Left lung (tissue), 10 donors: ENCODE measurements around the gene ASTE1. TPM values are rescaled to one million over a fixed set of nuclear protein-coding genes. Genes with fewer than 3 reads are reported as not detected.

ENCODE experiments used
- ATAC-seq: fragments of 200-7000 bp; cut with Tn5 transposase; one replicate; pipeline ENCODE4 v1.9.1; 2020; ENCODE audit warnings: moderate library complexity
- DNase-seq, 4 donors: peaks; one replicate each; pipeline ENCODE4 v3.0.0-alpha.2; 2013 to 2020
- H3K27ac ChIP-seq, 2 donors: fragments of 200-600 bp; sonication (generic) in 1 of 2; one replicate each; pipeline versions ENCODE4 v1.5.0 to v1.8.0; 2020 to 2021
- H3K27me3 ChIP-seq, 2 donors: fragments of 200-600 bp; sonication (generic) in 1 of 2; one replicate each; pipeline versions ENCODE4 v1.5.0 to v1.8.0; 2020 to 2021
- H3K36me3 ChIP-seq, 2 donors: fragments of 200-600 bp; sonication (generic) in 1 of 2; one replicate each; pipeline versions ENCODE4 v1.5.0 to v1.8.0; 2020 to 2021
- H3K4me1 ChIP-seq, 2 donors: fragments of 200-600 bp; one replicate each; pipeline ENCODE4 v1.8.0; 2021
- H3K4me3 ChIP-seq, 2 donors: fragments of 200-600 bp; sonication (generic) in 1 of 2; one replicate each; pipeline versions ENCODE4 v1.5.0 to v1.8.0; 2020 to 2021; ENCODE audit warnings: mild to moderate bottlenecking in 1 of 2
- H3K9me3 ChIP-seq, 2 donors: fragments of 200-600 bp; sonication (generic) in 1 of 2; one replicate each; pipeline versions ENCODE4 v1.5.0 to v1.8.0; 2020 to 2021
- CTCF ChIP-seq, 2 donors: fragments of 200-600 bp; sonication (generic) in 1 of 2; IDR thresholded peaks; one replicate each; pipeline versions ENCODE4 v1.5.0 to v1.8.0; 2021; ENCODE audit warnings: antibody characterized with exemption in 2 of 2
- intact Hi-C, 2 donors: fragments of 100-400 bp; cut with DNase I; formaldehyde crosslinking; loops; one replicate each; pipeline versions ENCODE4 v1.11.2 to v1.14.2; 2022
- polyA plus RNA-seq, 6 donors: library from polyadenylated mRNA; unstranded; fragments of 120-200 nt; gene quantifications; one replicate each; pipeline ENCODE4 v1.2.1, GENCODE V29; 2013; ENCODE audit not compliant: insufficient read length in 6 of 6
- total RNA-seq, 2 donors: library from RNA; stranded (reverse); fragmentation: NEBNext Ultra II Directional; extraction: Animal tissue kit (Norgen Biotek cat#: 25700); gene quantifications; one replicate each; pipeline ENCODE4 v1.2.1, GENCODE V29; 2021
- donor health status: DM: no; HTN: yes; CAD: no.
- donor health status: DM: no; HTN: no; CAD: no.

ASTE1 gene
- total and polyA plus RNA-seq, 8 donors, result 5.1 to 15.3 (median 13.5) TPM

GRCh38 chr3:131008326-131008725, 18.3 kb downstream of the ASTE1 start:
- intact Hi-C loops, result no loop called here
- Histone ChIP-seq H3K36me3 (peaks cover 0 to 50% of the 10 kb centered on the region in 2 donors), H3K27ac (no peak overlapping the region), H3K4me1 (peaks cover 0 to 4% of the 10 kb centered on the region in 2 donors), H3K27me3 (no peaks in the 10 kb centered on the region), H3K9me3 (no peaks in the 10 kb centered on the region), H3K4me3 (no peak overlapping the region)
- ATAC-seq (no peak), DNase-seq (no peak)
- TF ChIP-seq CTCF (IDR thresholded peaks at IDR 0.05), result no peak

DNA sequence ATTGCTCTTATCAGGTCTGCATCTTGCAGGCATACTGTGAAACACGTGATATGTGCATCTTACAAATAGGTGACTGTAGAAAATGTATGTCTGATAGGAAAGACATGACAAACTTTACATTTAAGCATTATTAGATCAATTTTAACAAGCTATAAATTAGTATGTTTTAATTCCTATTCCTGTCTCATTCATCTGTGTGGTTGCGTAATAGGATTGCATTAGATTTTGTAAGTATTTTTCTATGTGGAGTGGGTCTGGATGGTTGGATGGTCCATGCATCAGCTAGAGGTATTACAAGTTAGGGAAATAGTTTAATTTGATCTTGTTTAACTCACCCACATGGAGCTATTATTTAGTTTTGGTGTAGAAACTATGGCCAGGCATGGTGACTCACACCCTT, 18.8 kb downstream of the ASTE1 start:
- no peak for DNase-seq
- Histone ChIP-seq H3K4me1 (no peaks in the 10 kb centered on the region), H3K36me3 (peaks cover 0 to 44% of the 10 kb centered on the region in 2 donors), H3K9me3 (no peaks in the 10 kb centered on the region), H3K4me3 (no peak overlapping the region), H3K27ac (no peak overlapping the region), H3K27me3 (no peaks in the 10 kb centered on the region)
- intact Hi-C loops, result no loop called here
- no peak for ATAC-seq
- TF ChIP-seq CTCF (IDR thresholded peaks at IDR 0.05), result no peak

DNA sequence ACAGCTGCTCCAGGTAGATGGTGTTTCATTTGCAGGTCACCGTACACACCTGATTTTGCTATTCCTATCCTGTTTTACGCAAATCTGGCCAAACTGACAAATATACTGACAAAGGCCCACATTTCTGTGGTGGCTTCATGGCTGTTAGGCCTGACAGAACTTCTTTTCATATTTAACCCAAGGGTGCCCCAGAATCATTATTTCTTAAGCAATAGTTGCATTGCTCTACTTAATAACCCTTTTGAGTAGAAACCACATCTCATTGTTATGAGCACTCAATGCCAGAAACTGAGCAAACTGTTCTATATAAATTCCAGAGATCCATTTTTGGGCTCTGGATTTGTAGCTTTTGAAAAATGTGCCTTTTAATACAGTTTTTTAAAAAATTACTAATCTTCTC, 19.4 kb downstream of the ASTE1 start:
- no peaks in the 10 kb centered on the region for H3K4me1 ChIP-seq
- no peak overlapping the region for H3K4me3 ChIP-seq
- no peak for TF ChIP-seq CTCF (IDR thresholded peaks at IDR 0.05)
- peaks cover 0 to 39% of the 10 kb centered on the region in 2 donors for H3K36me3 ChIP-seq
- no peak overlapping the region for H3K27ac ChIP-seq
- DNase-seq (no peak), ATAC-seq (no peak)
- no peaks in the 10 kb centered on the region for H3K9me3 ChIP-seq
- intact Hi-C loops, result no loop called here
- H3K27me3 ChIP-seq, result no peaks in the 10 kb centered on the region

- Histone ChIP-seq H3K36me3 (peaks cover 0 to 36% of the 10 kb centered on the region in 2 donors), H3K27me3 (no peaks in the 10 kb centered on the region), H3K4me3 (no peak overlapping the region), H3K4me1 (no peaks in the 10 kb centered on the region), H3K27ac (no peak overlapping the region), H3K9me3 (no peaks in the 10 kb centered on the region)
- no peak for TF ChIP-seq CTCF (IDR thresholded peaks at IDR 0.05)
- no peak for DNase-seq
- intact Hi-C loops, result no loop called here
- no peak for ATAC-seq
Measured at GRCh38 chr3:131004603-131005002, 22.0 kb downstream of the ASTE1 start.

DNA sequence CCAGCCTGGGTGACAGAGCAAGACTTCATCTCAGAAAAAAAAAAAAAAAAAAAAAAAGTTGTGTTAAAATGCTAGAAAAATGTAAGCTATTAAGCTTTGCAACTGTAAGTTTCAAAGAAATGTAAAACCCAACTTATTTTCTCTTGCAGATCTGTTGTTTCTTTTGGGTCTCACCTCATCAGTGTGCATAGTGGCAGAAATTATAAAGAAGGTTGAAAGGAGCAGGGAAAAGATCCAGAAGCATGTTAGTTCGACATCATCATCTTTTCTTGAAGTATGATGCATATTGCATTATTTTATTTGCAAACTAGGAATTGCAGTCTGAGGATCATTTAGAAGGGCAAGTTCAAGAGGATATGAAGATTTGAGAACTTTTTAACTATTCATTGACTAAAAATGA, 25.6 kb downstream of the ASTE1 start:
- ATAC-seq (no peak), DNase-seq (peak in 2 of 4 donors; percentile 48 to 69)
- H3K4me3 ChIP-seq, result no peak overlapping the region
- no peak for TF ChIP-seq CTCF (IDR thresholded peaks at IDR 0.05)
- no peaks in the 10 kb centered on the region for H3K4me1 ChIP-seq
- H3K36me3 ChIP-seq, result peaks cover 0 to 49% of the 10 kb centered on the region in 2 donors
- H3K9me3 ChIP-seq, result no peaks in the 10 kb centered on the region
- no peaks in the 10 kb centered on the region for H3K27me3 ChIP-seq
- intact Hi-C loops, result no loop called here
- H3K27ac ChIP-seq, result no peak overlapping the region
